Naive thymus-derived CD8-positive, alpha-beta T cell (primary cell): ENCODE results near the gene UNC13B. TPM values are rescaled to one million over a fixed set of nuclear protein-coding genes. Genes with fewer than 3 reads are reported as not detected.

Source experiments
- ATAC-seq, 2 donors: fragments of 150-1000 bp; cut with Tn5 transposase in 1 of 2; sonication (Bioruptor Pico), chemical (Tn5 transposase) in 1 of 2; 1 replicate in 1 of 2; 2 replicates in 1 of 2; pipeline ENCODE4 v1.10.0; 2021; ENCODE audit warnings: mild to moderate bottlenecking in 2 of 2, moderate library complexity in 2 of 2
- POLR2A ChIA-PET: fragments of 350-600 bp; sonication (Branson Sonifier 250); formaldehyde crosslinking; loops from one replicate; lab custom pipeline; 2021; ENCODE audit warnings: antibody characterized with exemption; lab: Charles Lee
- DNase-seq, 10 donors: peaks; one replicate each; pipeline versions ENCODE4 v3.0.0 to v3.0.0-alpha.2; 2020 to 2022
- H3K27ac Mint-ChIP-seq, 10 donors: one replicate each; pipeline ENCODE4 v1.8.0; 2020 to 2022; ENCODE audit warnings: mild to moderate bottlenecking in 10 of 10, mixed read lengths in 10 of 10, moderate library complexity in 4 of 10, inconsistent platforms in 1 of 10
- H3K27me3 Mint-ChIP-seq, 5 donors: one replicate each; pipeline ENCODE4 v1.8.0; 2021 to 2022; ENCODE audit warnings: mixed read lengths in 5 of 5
- H3K36me3 Mint-ChIP-seq, 3 donors: one replicate each; pipeline ENCODE4 v1.8.0; 2020 to 2022; ENCODE audit warnings: mixed read lengths in 3 of 3, mild to moderate bottlenecking in 2 of 3, inconsistent platforms in 1 of 3
- H3K4me1 Mint-ChIP-seq, 4 donors: one replicate each; pipeline ENCODE4 v1.8.0; 2021 to 2022; ENCODE audit warnings: mixed read lengths in 4 of 4
- H3K4me3 Mint-ChIP-seq, 10 donors: one replicate each; pipeline ENCODE4 v1.8.0; 2020 to 2022; ENCODE audit warnings: mild to moderate bottlenecking in 10 of 10, mixed read lengths in 10 of 10, moderate library complexity in 6 of 10, inconsistent platforms in 1 of 10
- H3K9me3 Mint-ChIP-seq, 9 donors: one replicate each; pipeline ENCODE4 v1.8.0; 2020 to 2022; ENCODE audit warnings: mixed read lengths in 9 of 9, mild to moderate bottlenecking in 3 of 9, inconsistent platforms in 1 of 9, moderate library complexity in 1 of 9
- polyA plus RNA-seq, 3 donors: library from polyadenylated mRNA; unstranded; fragments of 300-500 nt; fragmentation: Illumina TruSeq; gene quantifications; one replicate each; pipeline ENCODE4 v1.2.3, GENCODE V29; 2021
- total RNA-seq, 8 experiments: library from RNA in 2 of 8; stranded (reverse) in 2 of 8; gene quantifications; one replicate each; pipeline ENCODE4 v1.2.3 and lab custom pipeline; 2021 to 2026

The UNC13B gene
- 1 to 10 TPM in 1 of 2 experiments, under 1 TPM in 1; 0.94 to 1.4 TPM for total RNA-seq
- polyA plus RNA-seq: under 1 TPM in 2 of 3 donors, not detected in 1; 0.39 to 0.60 TPM
- total RNA-seq (lab: John Stamatoyannopoulos, UW): 3.7 to 7.3 (median 4.2) reads per million in 6 experiments

DNA sequence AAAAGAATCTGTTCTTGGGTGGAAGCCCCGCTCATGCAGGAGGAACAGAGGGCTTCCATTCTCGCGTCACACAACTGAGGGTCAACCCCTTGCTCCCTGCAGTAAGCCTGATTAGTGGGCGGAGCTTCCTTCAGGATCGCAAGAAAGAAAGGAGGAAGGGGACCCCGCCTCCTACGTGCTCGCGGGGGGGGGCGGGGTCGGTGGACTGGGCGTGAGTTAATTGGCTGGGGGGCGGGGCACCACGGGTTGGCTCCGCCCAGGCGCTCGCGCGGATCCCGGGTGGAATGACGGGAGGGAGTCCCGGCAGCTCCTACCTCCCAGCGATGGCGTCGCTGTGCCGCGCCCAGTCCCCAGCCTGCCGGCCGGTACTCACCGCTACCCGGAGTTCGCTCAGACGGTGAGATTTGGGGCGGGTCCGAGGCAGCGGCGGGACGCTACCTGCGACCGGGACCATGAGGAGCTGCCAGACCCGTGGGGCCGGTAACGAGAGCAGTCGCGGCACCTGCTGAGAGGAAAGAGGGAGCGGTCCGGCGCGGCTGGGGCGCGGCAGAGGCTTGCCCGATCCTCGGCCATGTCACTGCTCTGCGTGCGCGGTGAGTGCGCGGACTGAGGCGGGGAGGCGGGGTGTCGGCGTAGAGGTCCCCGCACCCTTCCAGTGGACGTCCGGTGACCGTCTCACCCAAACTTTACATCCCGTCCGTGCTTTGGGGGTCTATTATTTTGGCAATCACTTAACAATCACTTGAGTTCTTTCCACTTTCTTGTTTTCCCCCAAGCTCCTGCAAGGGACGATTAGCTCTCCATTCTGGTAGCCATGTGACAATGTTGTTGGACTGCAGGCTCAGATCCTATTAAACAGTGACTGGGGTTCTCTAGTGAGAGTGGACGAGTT lies at the start of gene UNC13B:
TSS of gene UNC13B (plus strand) at position 297 of the 892 bp plus-strand sequence. CDS start at position 572, 275 bp downstream.
- POLR2A ChIA-PET: interaction anchor here (0.6 to 1.1 kb wide), 3 partner anchors 58 to 687 kb away, joined by 3 to 4 read pairs (median 3); no protein-coding TSS in a partner anchor

DNA sequence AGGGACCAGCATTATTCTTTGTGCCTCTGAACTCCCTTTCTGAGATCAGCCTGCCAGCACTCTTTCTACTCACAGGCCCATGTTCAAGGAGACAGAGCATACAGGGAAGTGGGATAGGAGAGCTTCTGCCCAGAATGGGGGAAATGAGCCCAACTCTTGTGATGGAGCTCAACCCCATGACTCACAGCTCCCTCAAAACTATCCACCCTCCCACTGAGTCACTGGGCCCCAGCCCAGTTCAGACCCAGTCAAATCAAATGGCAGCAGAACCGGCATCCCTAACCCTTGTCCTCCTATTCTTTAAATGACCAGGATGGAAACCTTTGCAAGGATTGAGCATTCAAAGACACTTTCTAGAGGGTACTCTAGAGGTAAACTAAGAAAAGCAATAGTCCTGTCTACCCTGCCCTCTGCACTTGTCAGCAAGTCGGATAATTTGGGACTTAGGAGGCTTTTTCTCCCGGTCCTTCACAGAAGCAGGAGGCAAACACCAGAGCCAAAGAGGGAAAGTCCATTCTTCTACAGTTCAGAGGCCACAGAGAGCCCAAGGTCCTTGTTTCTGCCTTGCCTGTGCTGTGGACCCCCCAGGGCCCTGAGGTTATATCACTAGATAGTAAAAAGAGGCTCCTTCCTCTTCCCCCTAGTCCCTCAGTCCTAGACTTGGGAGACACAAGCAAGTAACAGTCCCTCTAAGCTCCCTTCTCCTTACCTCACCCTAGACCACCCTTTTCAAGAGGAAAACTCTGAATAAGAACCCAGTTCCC lies 49.4 kb upstream of the UNC13B start:
- Mint-ChIP-seq H3K27me3 (no peaks in the 10 kb centered on the region), H3K36me3 (peaks cover 0 to 6% (median 0%) of the 10 kb centered on the region in 3 donors), H3K4me3 (peak overlapping the region; percentile 73 to 92 (median 84)), H3K27ac (peak overlapping the region; percentile 26 to 93 (median 90)), H3K9me3 (no peaks in the 10 kb centered on the region), H3K4me1 (peaks cover 46 to 70% (median 63%) of the 10 kb centered on the region in 4 donors)
- DNase-seq: no peak
- ATAC-seq: no peak
- POLR2A ChIA-PET: interaction anchor here (1.9 to 3.4 kb wide), 4 partner anchors 10 to 40 kb away, joined by 8 to 29 read pairs (median 16); partner anchors contain the start of genes FANCG, PIGO, STOML2 and VCP

More for the DNA sequence above, at the start of gene UNC13B:
- H3K27me3 Mint-ChIP-seq: peaks cover 0 to 3% (median 0%) of the 10 kb centered on the region in 5 donors
- H3K27ac Mint-ChIP-seq: peak within 1 kb of the TSS in 5 of 10 donors; percentile 74 to 86 (median 81)
- no peaks in the 10 kb centered on the region for H3K36me3 Mint-ChIP-seq
- peak; percentile 30 to 85 (median 66) for DNase-seq
- peaks cover 10 to 29% (median 25%) of the 10 kb centered on the region in 4 donors for H3K4me1 Mint-ChIP-seq
- no peaks in the 10 kb centered on the region for H3K9me3 Mint-ChIP-seq
- peak; percentile 79 to 85 for ATAC-seq
- H3K4me3 Mint-ChIP-seq: peak within 1 kb of the TSS; percentile 88 to 97 (median 92)

DNA sequence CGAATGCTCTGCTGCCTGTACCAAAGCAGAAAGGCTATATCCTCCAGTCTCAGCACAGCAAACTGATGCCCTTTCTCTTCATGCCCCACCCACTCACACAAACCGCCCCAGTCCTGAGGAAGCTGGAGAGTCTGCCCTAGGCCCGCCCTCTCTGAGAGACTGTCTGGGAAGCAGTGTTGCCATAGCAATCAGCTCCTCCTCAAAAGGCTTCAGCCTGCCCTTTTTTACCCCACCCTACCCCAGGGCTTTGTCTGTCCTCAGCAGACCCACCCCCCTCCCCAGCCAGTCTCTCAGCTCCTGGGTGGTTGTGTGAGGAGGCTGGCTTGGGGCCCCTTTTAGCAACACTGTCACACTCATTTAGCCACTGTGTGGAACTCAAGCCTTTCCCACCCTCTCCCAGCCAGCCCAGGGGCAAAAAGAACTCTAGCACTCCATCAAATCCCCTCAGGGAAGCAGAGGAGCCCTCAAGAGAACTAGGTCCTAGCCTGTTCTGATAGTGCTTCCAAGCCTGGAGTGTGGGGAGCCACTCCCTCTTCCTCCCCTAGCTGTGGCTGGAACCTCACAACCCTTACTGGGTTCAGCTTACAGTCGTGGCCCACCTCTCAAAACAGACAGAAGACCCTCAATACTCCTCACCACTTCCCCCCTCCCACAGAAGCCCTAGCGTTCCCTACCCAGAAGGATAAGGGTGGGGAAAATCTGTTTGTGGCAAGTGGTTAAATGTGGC lies 47.5 kb upstream of the UNC13B start:
- peak overlapping the region; percentile 88 to 99 (median 95) for H3K27ac Mint-ChIP-seq
- peaks cover 46 to 67% (median 63%) of the 10 kb centered on the region in 4 donors for H3K4me1 Mint-ChIP-seq
- H3K27me3 Mint-ChIP-seq: no peaks in the 10 kb centered on the region
- no peaks in the 10 kb centered on the region for H3K9me3 Mint-ChIP-seq
- H3K36me3 Mint-ChIP-seq: no peaks in the 10 kb centered on the region
- POLR2A ChIA-PET: interaction anchor here (0.7 to 3.9 kb wide), 6 partner anchors 8 to 42 kb away, joined by 3 to 26 read pairs (median 6); partner anchors contain the start of genes FANCG, PIGO, STOML2 and VCP
- peak overlapping the region; percentile 87 to 98 (median 94) for H3K4me3 Mint-ChIP-seq
- peak in 9 of 10 donors; percentile 37 to 87 (median 53) for DNase-seq
- peak; percentile 14 to 26 for ATAC-seq

DNA sequence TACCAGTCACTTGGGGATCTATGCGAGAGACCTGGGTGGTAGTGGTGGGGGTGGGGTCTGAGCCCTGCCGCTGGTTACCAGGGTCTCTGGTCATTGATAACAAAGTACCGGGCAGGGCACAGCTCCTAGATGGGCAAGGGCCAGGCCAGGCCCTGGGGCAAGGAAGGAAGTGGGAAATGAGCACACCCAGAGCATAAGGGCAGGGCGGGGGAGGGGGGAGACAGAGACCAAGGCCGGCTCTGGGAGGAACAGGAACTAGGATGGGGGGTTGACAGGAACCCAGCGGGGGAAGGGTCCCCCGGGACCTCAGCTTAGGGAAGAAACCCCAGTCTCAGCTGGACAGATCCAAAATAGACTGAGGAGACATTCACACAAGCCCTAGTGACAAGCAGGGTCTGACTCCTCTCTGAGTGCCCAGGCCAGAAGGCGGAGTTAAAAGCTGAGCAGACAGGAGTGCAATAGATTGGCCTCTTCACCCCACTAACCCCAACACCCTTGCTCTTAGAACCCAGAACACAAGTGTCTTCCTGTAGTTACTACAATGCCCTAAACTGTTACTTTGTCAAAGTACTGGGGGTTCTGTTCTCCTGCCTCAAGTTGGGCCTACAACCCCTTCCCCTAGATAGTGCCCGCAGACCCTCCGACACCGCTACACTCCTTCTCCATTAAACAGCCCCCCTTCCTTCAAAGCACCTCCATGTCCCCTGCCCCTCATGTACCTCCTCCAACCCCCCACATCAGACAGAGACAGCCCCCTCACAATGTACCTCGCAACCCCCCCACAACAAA lies 46.8 kb upstream of the UNC13B start:
- POLR2A ChIA-PET: interaction anchor here (0.6 to 3.9 kb wide), 6 partner anchors 9 to 43 kb away, joined by 3 to 26 read pairs (median 6); partner anchors contain the start of genes FANCG, STOML2 and VCP
- Mint-ChIP-seq H3K27me3 (no peaks in the 10 kb centered on the region), H3K4me1 (peaks cover 42 to 61% (median 58%) of the 10 kb centered on the region in 4 donors), H3K9me3 (no peaks in the 10 kb centered on the region), H3K27ac (peak overlapping the region; percentile 88 to 99 (median 95)), H3K4me3 (peak overlapping the region; percentile 87 to 98 (median 94)), H3K36me3 (no peaks in the 10 kb centered on the region)
- DNase-seq (peak in 3 of 10 donors; percentile 20 to 24 (median 23)), ATAC-seq (no peak)

DNA sequence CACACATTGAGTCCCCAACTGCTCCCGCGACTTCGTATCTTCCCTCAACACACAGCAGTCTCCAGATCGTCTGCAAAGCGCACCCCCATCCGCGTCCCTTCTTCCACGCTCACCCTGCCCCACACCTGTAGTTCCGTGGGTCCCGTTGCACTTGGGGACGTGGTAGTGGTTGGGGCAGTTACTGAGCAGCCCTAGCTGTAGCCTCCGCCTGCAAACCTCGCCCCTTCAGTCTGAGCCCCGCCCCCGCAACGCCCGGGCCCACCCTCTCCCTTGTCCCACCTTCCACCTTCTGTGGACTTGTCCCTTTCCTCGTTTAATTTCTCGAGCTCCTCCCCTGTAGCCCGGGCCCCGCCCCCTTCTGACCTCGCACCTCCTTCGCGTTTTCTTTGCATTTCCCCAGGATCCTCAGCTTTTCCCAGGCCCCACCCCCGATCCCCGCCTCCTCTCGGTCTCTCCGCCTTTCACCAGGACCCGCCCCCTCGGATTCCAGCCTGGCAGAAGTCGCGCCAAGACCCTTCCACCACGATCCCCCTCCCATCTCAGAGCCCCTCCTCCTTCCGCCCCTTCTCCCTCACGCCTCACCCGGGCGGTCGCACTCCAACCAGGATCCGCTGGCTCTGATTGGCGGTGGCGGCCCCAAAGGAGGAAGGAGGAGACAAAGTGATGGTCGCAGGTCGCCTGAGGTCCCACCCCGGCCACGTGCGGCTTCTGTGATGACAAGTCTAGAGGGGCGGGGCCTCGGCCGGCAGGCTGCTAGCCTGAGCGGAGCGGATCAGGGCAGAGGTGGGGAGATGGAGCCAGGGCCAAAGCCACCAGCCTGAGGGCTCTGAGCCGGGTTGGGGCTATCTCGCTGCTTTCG lies 45.9 kb upstream of the UNC13B start, which contains the start of gene ATOSB:
TSS of gene ATOSB (minus strand) at position 183 of the 859 bp plus-strand sequence. CDS start 7,588 bp downstream, outside the sequence.
- no peaks in the 10 kb centered on the region for H3K9me3 Mint-ChIP-seq
- POLR2A ChIA-PET: interaction anchor here (0.6 to 3.9 kb wide), 6 partner anchors 8 to 143 kb away, joined by 3 to 26 read pairs (median 6); partner anchors contain the start of genes FANCG, STOML2 and VCP
- peak; percentile 64 to 68 for ATAC-seq
- DNase-seq: peak; percentile 84 to 96 (median 87)
- no peaks in the 10 kb centered on the region for H3K36me3 Mint-ChIP-seq
- peak within 1 kb of the TSS; percentile 87 to 98 (median 94) for H3K4me3 Mint-ChIP-seq
- peaks cover 0 to 1% (median 0%) of the 10 kb centered on the region in 5 donors for H3K27me3 Mint-ChIP-seq
- H3K4me1 Mint-ChIP-seq: peaks cover 37 to 52% (median 50%) of the 10 kb centered on the region in 4 donors
- H3K27ac Mint-ChIP-seq: peak within 1 kb of the TSS; percentile 88 to 99 (median 95)

DNA sequence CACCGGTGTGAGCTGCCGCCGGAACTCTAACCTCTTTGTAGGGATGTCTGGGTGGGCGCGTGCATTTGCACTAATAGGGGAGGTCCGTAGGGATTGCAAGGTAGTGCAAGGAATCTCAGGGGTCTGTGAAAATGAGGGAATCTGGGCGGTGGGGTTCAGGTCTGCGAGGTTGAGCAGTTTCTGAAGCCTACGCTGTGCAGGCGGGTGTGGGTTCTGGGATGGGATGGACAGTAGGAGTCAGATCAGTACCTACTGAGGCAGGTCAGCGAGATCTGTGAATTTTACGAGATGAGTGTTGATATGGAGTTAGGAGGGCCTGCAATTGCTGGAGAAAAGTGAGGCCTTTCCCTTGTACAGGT lies 45.3 kb upstream of the UNC13B start:
- peak in 1 of 2 donors; percentile 3 for ATAC-seq
- no peak for DNase-seq

DNA sequence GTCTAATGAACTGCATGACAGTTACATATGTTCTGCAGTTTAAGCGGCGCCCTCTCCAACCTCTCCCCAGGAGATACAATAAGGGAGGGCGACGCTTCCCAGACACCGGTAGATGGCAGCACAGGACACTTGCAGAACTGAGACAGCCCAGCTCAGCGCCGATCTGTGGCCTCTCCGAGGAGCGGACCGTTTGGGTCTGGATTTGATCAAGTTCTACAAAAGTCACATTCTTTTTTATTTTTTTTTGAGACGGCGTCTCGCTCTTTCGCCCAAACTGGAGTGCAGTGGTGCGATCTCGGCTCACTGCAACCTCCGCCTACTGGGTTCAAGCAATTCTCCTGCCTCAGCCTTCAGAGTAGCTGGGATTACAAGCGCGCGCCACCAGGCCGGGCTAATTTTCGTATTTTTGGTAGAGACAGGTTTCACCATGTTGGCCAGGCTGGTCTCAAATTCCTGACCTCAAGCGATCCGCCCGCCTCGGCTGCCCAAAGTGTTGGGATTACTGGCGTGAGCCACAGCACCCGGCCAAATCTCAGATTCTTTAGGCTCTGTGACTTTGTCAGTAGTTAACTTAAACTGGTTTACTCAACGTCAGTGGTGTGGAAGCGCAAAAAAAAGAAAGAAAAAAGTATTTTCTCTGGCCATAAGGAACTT lies 44.8 kb upstream of the UNC13B start:
- peak; percentile 66 to 76 for ATAC-seq
- Mint-ChIP-seq H3K36me3 (no peaks in the 10 kb centered on the region), H3K27me3 (peaks cover 0 to 2% (median 0%) of the 10 kb centered on the region in 5 donors), H3K4me1 (peaks cover 30 to 42% (median 40%) of the 10 kb centered on the region in 4 donors), H3K9me3 (no peaks in the 10 kb centered on the region), H3K27ac (peak overlapping the region; percentile 84 to 99 (median 95)), H3K4me3 (peak overlapping the region; percentile 87 to 98 (median 94))
- peak; percentile 75 to 94 (median 87) for DNase-seq
- POLR2A ChIA-PET: interaction anchor here (3.9 kb wide), 1 partner anchor 14 kb away, joined by 26 read pairs; the partner anchor contains the start of gene STOML2

More for the DNA sequence above, 45.3 kb upstream of the UNC13B start:
- POLR2A ChIA-PET: interaction anchor here (2.3 to 3.9 kb wide), 2 partner anchors 13 to 37 kb away, joined by 9 to 26 read pairs; partner anchors contain the start of genes FANCG and STOML2
- H3K27me3 Mint-ChIP-seq: peaks cover 0 to 2% (median 0%) of the 10 kb centered on the region in 5 donors
- H3K9me3 Mint-ChIP-seq: no peaks in the 10 kb centered on the region
- peak overlapping the region; percentile 87 to 98 (median 94) for H3K4me3 Mint-ChIP-seq
- no peaks in the 10 kb centered on the region for H3K36me3 Mint-ChIP-seq
- H3K27ac Mint-ChIP-seq: peak overlapping the region; percentile 84 to 99 (median 95)
- H3K4me1 Mint-ChIP-seq: peaks cover 35 to 47% (median 45%) of the 10 kb centered on the region in 4 donors

DNA sequence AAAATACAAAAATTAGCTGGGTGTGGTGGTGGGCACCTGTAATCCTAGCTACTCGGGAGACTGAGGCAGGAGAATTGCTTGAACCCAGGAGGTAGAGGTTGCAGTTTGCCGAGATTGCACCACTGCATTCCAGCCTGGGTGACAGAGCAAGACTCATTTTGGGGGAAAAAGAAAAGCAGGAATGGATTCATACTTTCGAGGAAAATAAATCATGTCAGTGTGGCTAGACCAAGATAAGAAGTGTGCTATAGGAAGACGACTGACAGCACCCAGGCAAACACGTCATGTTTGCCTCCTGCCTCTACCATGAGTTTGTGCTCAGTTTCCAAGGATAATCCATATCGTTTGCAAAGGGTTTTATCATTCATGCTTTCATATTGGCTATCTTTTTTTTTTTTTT lies 26.9 kb upstream of the UNC13B start:
- Mint-ChIP-seq H3K27me3 (peaks cover 0 to 1% (median 0%) of the 10 kb centered on the region in 5 donors), H3K27ac (no peak overlapping the region), H3K9me3 (peaks cover 0 to 4% (median 0%) of the 10 kb centered on the region in 9 donors), H3K36me3 (peaks cover 0 to 4% (median 0%) of the 10 kb centered on the region in 3 donors), H3K4me3 (no peak overlapping the region), H3K4me1 (no peaks in the 10 kb centered on the region)
- no peak for ATAC-seq
- no peak for DNase-seq
- POLR2A ChIA-PET: no interaction called here

DNA sequence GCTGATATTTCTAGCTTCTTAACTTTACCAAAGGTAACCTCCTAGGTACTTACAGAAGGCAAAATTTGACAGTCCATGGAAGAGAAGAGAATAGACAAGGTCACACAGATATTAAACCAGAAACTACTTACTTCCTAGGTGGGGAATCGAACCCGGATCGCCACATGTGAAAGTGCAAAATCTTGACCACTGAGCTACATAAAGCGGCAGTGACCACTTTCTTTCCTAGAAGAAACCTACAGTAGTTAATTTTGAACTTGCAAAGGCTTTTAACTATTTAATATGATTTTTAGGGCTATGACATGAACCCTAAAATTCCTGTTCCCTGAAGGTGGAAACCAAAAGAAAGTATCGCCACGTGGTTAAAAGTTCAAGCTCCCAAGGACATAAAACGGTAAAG lies 25.8 kb upstream of the UNC13B start:
- DNase-seq (no peak), ATAC-seq (no peak)
- no peak overlapping the region for H3K4me3 Mint-ChIP-seq
- POLR2A ChIA-PET: interaction anchor here (0.7 kb wide), 1 partner anchor 148 kb away, joined by 3 read pairs; no protein-coding TSS in a partner anchor
- H3K9me3 Mint-ChIP-seq: peaks cover 0 to 6% (median 4%) of the 10 kb centered on the region in 9 donors
- peaks cover 0 to 4% (median 0%) of the 10 kb centered on the region in 3 donors for H3K36me3 Mint-ChIP-seq
- no peak overlapping the region for H3K27ac Mint-ChIP-seq
- H3K4me1 Mint-ChIP-seq: no peaks in the 10 kb centered on the region
- H3K27me3 Mint-ChIP-seq: peaks cover 0 to 1% (median 0%) of the 10 kb centered on the region in 5 donors
